Activated B cell treated with CpG ODN at 0.5 μM for 24 hours (primary cell): Measurements from ENCODE around the gene NF1. TPM values are rescaled to one million over a fixed set of nuclear protein-coding genes. Genes with fewer than 3 reads are reported as not detected.

Experiments
- ATAC-seq: fragments of 200-7000 bp; cut with Tn5 transposase; one replicate; pipeline ENCODE4 v1.10.0; 2021; ENCODE audit warnings: low read depth, mild to moderate bottlenecking, moderate library complexity
- CTCF ChIA-PET: fragments of 350-600 bp; sonication (Branson Sonifier 250); formaldehyde crosslinking; loops from one replicate; lab custom pipeline; 2021; ENCODE audit warnings: antibody characterized with exemption; lab: Charles Lee
- POLR2A ChIA-PET: fragments of 350-600 bp; sonication (Branson Sonifier 250); formaldehyde crosslinking; loops from one replicate; lab custom pipeline; 2021; ENCODE audit warnings: antibody characterized with exemption; lab: Charles Lee
- DNase-seq: peaks from one replicate; pipeline ENCODE4 v3.0.0; 2022
- H3K27ac Mint-ChIP-seq: one replicate; pipeline ENCODE4 v1.8.0; 2020; ENCODE audit warnings: mixed read lengths
- H3K27me3 Mint-ChIP-seq: one replicate; pipeline ENCODE4 v1.8.0; 2021; ENCODE audit warnings: mixed read lengths
- H3K36me3 Mint-ChIP-seq: one replicate; pipeline ENCODE4 v1.8.0; 2021; ENCODE audit warnings: low read depth, mixed read lengths
- H3K4me1 Mint-ChIP-seq: one replicate; pipeline ENCODE4 v1.8.0; 2021; ENCODE audit warnings: mixed read lengths
- H3K4me3 Mint-ChIP-seq: one replicate; pipeline ENCODE4 v1.8.0; 2020; ENCODE audit warnings: mild to moderate bottlenecking, mixed read lengths
- H3K9me3 Mint-ChIP-seq: one replicate; pipeline ENCODE4 v1.8.0; 2020; ENCODE audit warnings: mixed read lengths
- intact Hi-C: fragments of 100-400 bp; cut with micrococcal nuclease; formaldehyde crosslinking; loops from one replicate; pipeline ENCODE4 v1.15.1; 2024
- total RNA-seq: library from RNA; stranded (reverse); gene quantifications from 2 replicates; pipeline ENCODE4 v1.2.3, GENCODE V29; 2022
- TF ChIP-seq, protein P1 (sequence below): fragments of 200-600 bp; IDR thresholded peaks from one replicate; pipeline ENCODE4 v1.8.0; 2022; ENCODE audit warnings: antibody characterized with exemption, mild to moderate bottlenecking

The NF1 gene
- total RNA-seq, 1 donor from 2014 or later = 27.4 TPM

DNA sequence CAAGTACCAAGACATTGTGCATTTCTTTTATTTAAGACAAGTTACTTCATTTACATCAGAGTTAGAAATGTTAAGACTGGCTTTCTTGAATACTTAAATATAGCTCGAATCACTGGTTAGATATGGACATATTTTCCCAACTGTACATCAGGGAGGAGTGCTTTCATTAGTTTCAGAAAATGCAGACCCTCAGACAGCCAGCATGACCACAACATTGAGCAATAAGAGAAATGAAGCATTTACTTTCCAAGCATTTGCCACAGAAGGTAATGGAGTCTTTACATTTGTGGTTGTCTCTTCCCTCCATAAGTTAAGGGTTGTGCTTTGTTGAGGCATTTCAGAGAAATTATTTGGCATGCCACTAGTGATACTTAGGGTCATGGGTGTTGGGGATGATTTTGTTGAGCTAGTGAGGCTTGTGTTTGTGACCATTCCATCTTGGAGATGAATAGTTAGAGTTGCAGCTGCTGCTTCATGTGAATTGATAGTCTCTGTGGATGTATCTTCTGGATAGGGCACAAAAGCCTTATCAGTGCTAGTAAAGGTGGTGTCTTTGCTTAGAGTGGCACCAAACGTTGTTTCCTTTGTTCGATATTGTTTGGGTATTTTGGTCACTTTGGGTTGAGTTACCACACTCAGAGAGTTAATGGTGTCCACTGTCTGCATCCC lies 200.2 kb downstream of the NF1 start:
- no peaks in the 10 kb centered on the region for H3K27me3 Mint-ChIP-seq
- no peak for DNase-seq
- peaks cover 2% of the 10 kb centered on the region for H3K4me1 Mint-ChIP-seq
- no peak overlapping the region for H3K4me3 Mint-ChIP-seq
- no peaks in the 10 kb centered on the region for H3K36me3 Mint-ChIP-seq
- TF ChIP-seq, protein P1, sequence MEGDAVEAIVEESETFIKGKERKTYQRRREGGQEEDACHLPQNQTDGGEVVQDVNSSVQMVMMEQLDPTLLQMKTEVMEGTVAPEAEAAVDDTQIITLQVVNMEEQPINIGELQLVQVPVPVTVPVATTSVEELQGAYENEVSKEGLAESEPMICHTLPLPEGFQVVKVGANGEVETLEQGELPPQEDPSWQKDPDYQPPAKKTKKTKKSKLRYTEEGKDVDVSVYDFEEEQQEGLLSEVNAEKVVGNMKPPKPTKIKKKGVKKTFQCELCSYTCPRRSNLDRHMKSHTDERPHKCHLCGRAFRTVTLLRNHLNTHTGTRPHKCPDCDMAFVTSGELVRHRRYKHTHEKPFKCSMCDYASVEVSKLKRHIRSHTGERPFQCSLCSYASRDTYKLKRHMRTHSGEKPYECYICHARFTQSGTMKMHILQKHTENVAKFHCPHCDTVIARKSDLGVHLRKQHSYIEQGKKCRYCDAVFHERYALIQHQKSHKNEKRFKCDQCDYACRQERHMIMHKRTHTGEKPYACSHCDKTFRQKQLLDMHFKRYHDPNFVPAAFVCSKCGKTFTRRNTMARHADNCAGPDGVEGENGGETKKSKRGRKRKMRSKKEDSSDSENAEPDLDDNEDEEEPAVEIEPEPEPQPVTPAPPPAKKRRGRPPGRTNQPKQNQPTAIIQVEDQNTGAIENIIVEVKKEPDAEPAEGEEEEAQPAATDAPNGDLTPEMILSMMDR = no peak
- no peak overlapping the region for H3K27ac Mint-ChIP-seq
- POLR2A ChIA-PET = no interaction called here
- CTCF ChIA-PET = no interaction called here
- intact Hi-C loops = no loop called here
- ATAC-seq = no peak
- no peaks in the 10 kb centered on the region for H3K9me3 Mint-ChIP-seq

GRCh38 chr17:31295489-31295871 lies 200.7 kb downstream of the NF1 start:
- no peaks in the 10 kb centered on the region for H3K36me3 Mint-ChIP-seq
- intact Hi-C loops = no loop called here
- no peak overlapping the region for H3K4me3 Mint-ChIP-seq
- no peak overlapping the region for H3K27ac Mint-ChIP-seq
- DNase-seq (no peak), ATAC-seq (no peak)
- TF ChIP-seq, protein P1 = no peak
- no peaks in the 10 kb centered on the region for H3K27me3 Mint-ChIP-seq
- no peaks in the 10 kb centered on the region for H3K4me1 Mint-ChIP-seq
- ChIA-PET CTCF (no interaction called here), POLR2A (no interaction called here)
- H3K9me3 Mint-ChIP-seq = no peaks in the 10 kb centered on the region

GRCh38 chr17:31296142-31296541 lies 201.4 kb downstream of the NF1 start:
- intact Hi-C loops = no loop called here
- POLR2A ChIA-PET = no interaction called here
- H3K4me1 Mint-ChIP-seq = peaks cover 2% of the 10 kb centered on the region
- no peaks in the 10 kb centered on the region for H3K9me3 Mint-ChIP-seq
- ATAC-seq (no peak), DNase-seq (no peak)
- TF ChIP-seq, protein P1 = no peak
- no peak overlapping the region for H3K27ac Mint-ChIP-seq
- H3K27me3 Mint-ChIP-seq = no peaks in the 10 kb centered on the region
- CTCF ChIA-PET = no interaction called here
- no peak overlapping the region for H3K4me3 Mint-ChIP-seq
- H3K36me3 Mint-ChIP-seq = no peaks in the 10 kb centered on the region

DNA sequence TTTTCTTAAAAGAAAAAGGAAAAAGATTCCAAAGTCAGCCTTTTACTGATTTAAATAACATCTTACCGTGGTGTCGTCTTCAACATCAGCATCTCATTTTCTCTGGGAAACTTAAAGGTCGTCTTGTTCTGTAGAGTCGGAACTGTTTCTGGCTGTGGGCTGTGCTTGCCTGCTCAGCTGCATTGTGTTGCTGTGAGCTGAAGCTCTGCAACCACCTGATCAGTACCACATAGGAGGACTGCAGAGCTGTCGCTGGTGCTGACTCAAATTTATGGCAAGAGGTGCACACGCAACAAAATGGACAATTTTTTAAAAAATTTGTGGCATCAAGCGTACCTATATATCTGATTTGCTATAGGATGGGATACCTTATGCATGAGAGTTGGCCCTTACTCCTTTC lies 202.3 kb downstream of the NF1 start, which contains the start of gene OMG:
Gene OMG, minus strand, starts transcription at position 150 of the 400 bp plus-strand sequence. CDS start 908 bp downstream, outside the sequence.
- POLR2A ChIA-PET = no interaction called here
- Mint-ChIP-seq H3K4me1 (peaks cover 10% of the 10 kb centered on the region), H3K27ac (no peak within 1 kb of the TSS), H3K9me3 (no peaks in the 10 kb centered on the region), H3K4me3 (no peak within 1 kb of the TSS), H3K27me3 (no peaks in the 10 kb centered on the region), H3K36me3 (peaks cover under 1% of the 10 kb centered on the region)
- ATAC-seq = no peak
- CTCF ChIA-PET = no interaction called here
- intact Hi-C loops = no loop called here
- TF ChIP-seq, protein P1 = no peak
- DNase-seq = no peak

DNA sequence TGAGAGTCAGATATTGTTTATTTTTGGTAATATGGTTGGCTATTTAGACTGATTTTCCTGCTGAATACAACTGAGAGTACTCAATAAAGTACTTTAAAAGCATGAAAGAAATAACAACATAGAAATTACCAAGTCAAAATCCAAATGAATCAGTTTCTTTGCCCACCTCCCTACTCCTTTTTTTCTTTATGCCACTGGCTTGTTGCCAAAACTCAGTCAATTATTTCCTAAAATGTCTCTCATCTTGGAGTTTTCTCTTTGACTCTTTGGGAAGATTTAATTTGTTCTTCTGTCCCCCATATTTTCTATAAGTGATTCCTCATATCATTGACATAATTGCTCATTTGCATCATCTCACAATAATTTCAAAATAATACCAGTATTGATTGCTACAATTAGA lies 204.8 kb downstream of the NF1 start:
- DNase-seq (no peak), ATAC-seq (no peak)
- peaks cover 24% of the 10 kb centered on the region for H3K36me3 Mint-ChIP-seq
- H3K27ac Mint-ChIP-seq = no peak overlapping the region
- TF ChIP-seq, protein P1 = no peak
- intact Hi-C loops = no loop called here
- H3K4me3 Mint-ChIP-seq = no peak overlapping the region
- H3K4me1 Mint-ChIP-seq = peaks cover 27% of the 10 kb centered on the region
- H3K9me3 Mint-ChIP-seq = peaks cover 3% of the 10 kb centered on the region
- no peaks in the 10 kb centered on the region for H3K27me3 Mint-ChIP-seq
- ChIA-PET CTCF (no interaction called here), POLR2A (no interaction called here)
